Measurements from ENCODE around the gene STXBP2. TPM values are rescaled to one million over a fixed set of nuclear protein-coding genes. Genes with fewer than 3 reads are reported as not detected.
A peak's percentile ranks its signal among the peaks of the same experiment; 100 is the strongest.

Gene STXBP2
- total RNA-seq, 2 donors from 2014 or later: 119 to 126 TPM

GRCh38 chr19:7665076-7665475, 28.2 kb downstream of the STXBP2 start:
- Histone ChIP-seq H3K27ac (ENCODE audit: low read depth, low read length) (no peak overlapping the region), H3K9me3 (ENCODE audit: control insufficient read depth, low read length) (no peaks in the 10 kb centered on the region), H3K4me1 (ENCODE audit: control insufficient read depth, insufficient read depth, low read length) (no peaks in the 10 kb centered on the region), H3K9ac (ENCODE audit: extremely low read depth, low read length, poor library complexity, severe bottlenecking) (no peak overlapping the region), H3K4me3 (ENCODE audit: low read length) (no peak overlapping the region), H3K36me3 (ENCODE audit: control insufficient read depth, insufficient read depth, low read length) (no peaks in the 10 kb centered on the region), H3K27me3 (ENCODE audit: control insufficient read depth, insufficient read depth, low read length, poor library complexity, severe bottlenecking) (peaks cover 34% of the 10 kb centered on the region)
- 76 to 88% methylated on average over 3 to 4 of the region's 4 CpGs for WGBS, 2 experiments (ENCODE audit: insufficient coverage in 1 of 2, insufficient read length in 1 of 2)
- DNase-seq: no peak
- no peak for TF ChIP-seq CTCF (conservative IDR thresholded peaks at IDR 0.05)
- no peaks in the 10 kb centered on the region for H3K9me3 Mint-ChIP-seq
- H3K36me3 Mint-ChIP-seq (ENCODE audit: low read depth): no peaks in the 10 kb centered on the region
- no peak overlapping the region for H3K27ac Mint-ChIP-seq
- H3K4me3 Mint-ChIP-seq: no peak overlapping the region
- H3K4me1 Mint-ChIP-seq: no peaks in the 10 kb centered on the region
- peaks cover 55% of the 10 kb centered on the region for H3K27me3 Mint-ChIP-seq (ENCODE audit: insufficient read depth)

GRCh38 chr19:7668842-7669241, 31.9 kb downstream of the STXBP2 start, which contains the start of gene RETN:
Gene RETN, plus strand, starts transcription at chr19:7669049. Its CDS starts 278 bp downstream, at chr19:7669327.
- Histone ChIP-seq H3K36me3 (ENCODE audit: control insufficient read depth, insufficient read depth, low read length) (no peaks in the 10 kb centered on the region), H3K4me1 (ENCODE audit: control insufficient read depth, insufficient read depth, low read length) (no peaks in the 10 kb centered on the region), H3K9ac (ENCODE audit: extremely low read depth, low read length, poor library complexity, severe bottlenecking) (no peak within 1 kb of the TSS), H3K4me3 (ENCODE audit: low read length) (no peak within 1 kb of the TSS), H3K9me3 (ENCODE audit: control insufficient read depth, low read length) (no peaks in the 10 kb centered on the region), H3K27ac (ENCODE audit: low read depth, low read length) (no peak within 1 kb of the TSS), H3K27me3 (ENCODE audit: control insufficient read depth, insufficient read depth, low read length, poor library complexity, severe bottlenecking) (peaks cover 56% of the 10 kb centered on the region)
- DNase-seq: no peak
- no peaks in the 10 kb centered on the region for H3K36me3 Mint-ChIP-seq (ENCODE audit: low read depth)
- WGBS, 2 experiments (ENCODE audit: insufficient coverage in 1 of 2, insufficient read length in 1 of 2): 83 to 91% methylated on average over 6 to 9 of the region's 9 CpGs
- peaks cover 77% of the 10 kb centered on the region for H3K27me3 Mint-ChIP-seq (ENCODE audit: insufficient read depth)
- no peak for TF ChIP-seq CTCF (conservative IDR thresholded peaks at IDR 0.05)
- H3K27ac Mint-ChIP-seq: no peak within 1 kb of the TSS
- peaks cover 4% of the 10 kb centered on the region for H3K9me3 Mint-ChIP-seq
- no peaks in the 10 kb centered on the region for H3K4me1 Mint-ChIP-seq
- H3K4me3 Mint-ChIP-seq: peak within 1 kb of the TSS; percentile 54

- no peak overlapping the region for H3K9ac ChIP-seq (ENCODE audit: extremely low read depth, low read length, poor library complexity, severe bottlenecking)
Observed at GRCh38 chr19:7669641-7670040, 32.7 kb downstream of the STXBP2 start.

More at GRCh38 chr19:7669641-7670040, 32.7 kb downstream of the STXBP2 start:
- Mint-ChIP-seq H3K27me3 (ENCODE audit: insufficient read depth) (peaks cover 85% of the 10 kb centered on the region), H3K36me3 (ENCODE audit: low read depth) (no peaks in the 10 kb centered on the region), H3K27ac (no peak overlapping the region), H3K4me3 (peak overlapping the region; percentile 54), H3K4me1 (no peaks in the 10 kb centered on the region), H3K9me3 (peaks cover 7% of the 10 kb centered on the region)
- Histone ChIP-seq H3K9me3 (ENCODE audit: control insufficient read depth, low read length) (no peaks in the 10 kb centered on the region), H3K4me3 (ENCODE audit: low read length) (no peak overlapping the region), H3K4me1 (ENCODE audit: control insufficient read depth, insufficient read depth, low read length) (no peaks in the 10 kb centered on the region), H3K36me3 (ENCODE audit: control insufficient read depth, insufficient read depth, low read length) (no peaks in the 10 kb centered on the region), H3K27ac (ENCODE audit: low read depth, low read length) (no peak overlapping the region), H3K27me3 (ENCODE audit: control insufficient read depth, insufficient read depth, low read length, poor library complexity, severe bottlenecking) (peaks cover 56% of the 10 kb centered on the region)
- TF ChIP-seq CTCF (conservative IDR thresholded peaks at IDR 0.05): no peak
- DNase-seq: no peak
- 46 to 62% methylated on average over 3 to 9 of the region's 9 CpGs for WGBS, 2 experiments (ENCODE audit: insufficient coverage in 1 of 2, insufficient read length in 1 of 2)
